ENCODE measurements around the gene MIR17HG. TPM values are rescaled to one million over a fixed set of nuclear protein-coding genes. Genes with fewer than 3 reads are reported as not detected.

Gene MIR17HG
- total RNA-seq, 1 donor: 8.8 TPM

GRCh38 chr13:91362908-91363307 is 15.4 kb downstream of the MIR17HG start:
- no peak for DNase-seq (ENCODE audit: low read depth)
- no peak for TF ChIP-seq CTCF (IDR thresholded peaks at IDR 0.05; ENCODE audit: insufficient read depth, low read length)
- H3K4me3 ChIP-seq (ENCODE audit: low read depth, low read length): no peak overlapping the region

GRCh38 chr13:91368101-91368500 is 20.6 kb downstream of the MIR17HG start:
- no peak for TF ChIP-seq CTCF (IDR thresholded peaks at IDR 0.05; ENCODE audit: insufficient read depth, low read length)
- H3K4me3 ChIP-seq (ENCODE audit: low read depth, low read length): no peak overlapping the region
- DNase-seq (ENCODE audit: low read depth): no peak

- H3K4me3 ChIP-seq (ENCODE audit: low read depth, low read length): no peak overlapping the region
- DNase-seq (ENCODE audit: low read depth): no peak
- no peak for TF ChIP-seq CTCF (IDR thresholded peaks at IDR 0.05; ENCODE audit: insufficient read depth, low read length)
Measured at GRCh38 chr13:91368676-91369440, 21.4 kb downstream of the MIR17HG start.

DNA sequence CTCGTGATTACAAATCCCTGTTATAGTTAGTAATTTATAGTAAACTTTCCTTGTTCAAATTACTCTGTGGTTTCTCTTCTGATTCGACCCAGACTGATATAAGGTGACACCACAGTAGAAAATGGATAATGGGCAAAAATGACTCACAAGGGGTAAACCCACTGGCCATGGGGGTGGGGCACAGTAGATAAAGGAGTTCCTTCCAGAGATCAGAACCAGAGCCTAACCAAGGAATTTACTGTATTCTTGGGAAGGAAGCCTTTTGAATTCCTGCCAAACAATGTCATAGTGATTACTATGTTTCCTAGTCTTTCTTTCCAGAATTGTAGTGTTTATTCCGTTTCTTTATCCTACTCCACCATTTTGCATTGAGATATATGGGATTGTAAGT is 21.9 kb downstream of the MIR17HG start:
- TF ChIP-seq CTCF (IDR thresholded peaks at IDR 0.05; ENCODE audit: insufficient read depth, low read length): no peak
- no peak overlapping the region for H3K4me3 ChIP-seq (ENCODE audit: low read depth, low read length)
- peak; percentile 79 for DNase-seq (ENCODE audit: low read depth)

GRCh38 chr13:91370501-91370900 is 23.0 kb downstream of the MIR17HG start:
- DNase-seq (ENCODE audit: low read depth): no peak
- H3K4me3 ChIP-seq (ENCODE audit: low read depth, low read length): no peak overlapping the region
- TF ChIP-seq CTCF (IDR thresholded peaks at IDR 0.05; ENCODE audit: insufficient read depth, low read length): no peak

DNA sequence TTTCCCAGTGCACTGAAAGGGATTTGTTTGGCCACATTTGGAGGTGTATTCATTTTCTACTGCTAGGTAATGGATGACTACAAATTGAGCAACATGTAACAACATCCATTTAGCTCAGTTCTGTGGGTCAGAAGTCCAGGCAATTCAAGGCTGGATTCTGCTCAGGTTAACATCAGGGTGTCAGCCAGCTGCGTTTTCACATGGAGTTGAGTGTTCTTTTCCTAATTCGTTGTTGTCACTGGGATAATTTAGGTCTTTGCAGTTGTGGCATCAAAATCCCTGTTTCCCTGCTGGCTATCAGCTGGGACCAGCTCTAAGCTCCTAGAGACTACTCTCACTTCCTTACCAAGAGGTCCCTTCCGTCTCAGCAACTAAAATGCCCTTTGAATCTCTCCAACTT is 25.4 kb downstream of the MIR17HG start:
- no peak overlapping the region for H3K4me3 ChIP-seq (ENCODE audit: low read depth, low read length)
- no peak for TF ChIP-seq CTCF (IDR thresholded peaks at IDR 0.05; ENCODE audit: insufficient read depth, low read length)
- DNase-seq (ENCODE audit: low read depth): no peak
